Measurements from ENCODE around the gene UNC79.

- TF ChIP-seq TAF1 (IDR thresholded peaks at IDR 0.05; ENCODE audit: borderline replicate concordance, low read depth, low read length) (no peak), POLR2A (IDR thresholded peaks at IDR 0.05; ENCODE audit: low read depth, low read length) (no peak)
Observed at GRCh38 chr14:93675651-93676050, 244.9 kb downstream of the UNC79 start.
